SH-SY5Y (cell line): ENCODE data around the gene UAP1L1.

ENCODE experiments used
- GATA2 ChIP-seq: IDR thresholded peaks from 2 replicates; pipeline ENCODE4 v1.6.1; 2011; ENCODE audit warnings: mild to moderate bottlenecking, low read depth, low read length
- GATA3 ChIP-seq: IDR thresholded peaks from 2 replicates; pipeline ENCODE4 v1.6.1; 2011; ENCODE audit warnings: low read depth, mild to moderate bottlenecking, low read length, moderate library complexity

GRCh38 chr9:137110911-137111787, 33.8 kb downstream of the UAP1L1 start:
- TF ChIP-seq GATA2 (no peak), GATA3 (no peak)
